Epidermal melanocyte (primary cell): Measurements from ENCODE around the gene AIFM1.
A peak's percentile ranks its signal among the peaks of the same experiment; 100 is the strongest.

Source experiments
- DNase-seq: peaks from one replicate; pipeline ENCODE4 v3.0.0; 2011; ENCODE audit warnings: low spot score; ENCODE audit not compliant: insufficient read length

The AIFM1 gene

DNA sequence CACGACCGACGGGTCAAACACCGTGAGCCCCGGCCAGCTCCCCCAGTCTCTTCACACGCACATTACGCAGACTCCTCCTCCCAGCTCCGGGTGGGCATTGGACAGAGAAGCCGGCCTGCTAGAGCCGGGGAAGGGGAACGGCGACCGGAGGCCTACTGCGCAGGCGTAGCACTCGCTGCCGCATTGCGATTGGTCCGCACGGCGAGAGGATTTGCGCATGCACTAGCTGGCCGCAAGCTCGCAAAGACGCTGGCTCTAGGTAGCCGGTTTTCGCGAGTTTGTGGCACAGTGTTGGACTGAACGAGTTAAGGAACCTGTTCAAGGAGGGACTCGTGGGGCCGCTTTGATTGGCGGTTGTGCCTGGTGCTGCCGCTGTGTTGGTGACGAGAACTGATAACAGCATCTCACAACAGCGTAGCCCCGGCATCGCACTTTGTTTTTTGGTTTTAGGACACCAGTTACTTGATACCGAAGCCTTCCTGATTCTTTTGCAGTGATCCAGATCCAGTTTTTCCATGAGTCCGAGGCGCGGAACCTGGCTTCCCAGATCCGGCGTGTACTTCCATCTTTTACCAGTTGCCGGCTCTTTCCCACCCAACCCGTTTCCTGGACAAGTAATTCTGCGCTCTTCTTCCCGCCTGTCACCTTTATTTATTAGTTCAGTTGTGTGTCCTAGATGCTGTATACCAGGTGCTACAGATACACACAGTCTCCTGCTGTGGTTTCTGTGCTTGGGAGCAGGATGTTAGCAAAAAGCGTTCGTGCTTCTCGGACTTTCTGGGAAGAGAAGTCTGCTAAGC, at the start of gene AIFM1:
TSS of gene AIFM1 (minus strand) at position 139 of the 800 bp plus-strand sequence. CDS start 185 bp downstream, outside the sequence.
- peak; percentile 37 for DNase-seq

DNA sequence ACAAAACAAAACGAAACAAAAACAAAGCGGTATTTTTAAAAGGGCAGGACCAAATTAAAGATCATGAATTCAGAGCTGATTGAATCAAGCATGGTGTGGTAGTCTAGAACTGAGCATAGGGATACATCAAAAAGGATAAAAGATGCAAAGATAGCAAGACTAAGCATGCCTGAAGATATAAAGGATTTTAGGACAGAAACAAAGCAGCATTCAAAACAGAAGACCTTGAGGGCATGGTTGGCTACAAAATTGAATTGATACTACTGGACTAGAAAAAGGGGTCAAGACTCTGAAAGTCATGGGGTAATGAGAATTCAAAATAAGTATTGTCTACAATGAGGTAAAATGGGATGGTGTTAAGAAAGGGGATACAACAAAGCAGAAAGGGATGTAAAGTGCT, 47.7 kb upstream of the AIFM1 start:
- peak; percentile 33 for DNase-seq

DNA sequence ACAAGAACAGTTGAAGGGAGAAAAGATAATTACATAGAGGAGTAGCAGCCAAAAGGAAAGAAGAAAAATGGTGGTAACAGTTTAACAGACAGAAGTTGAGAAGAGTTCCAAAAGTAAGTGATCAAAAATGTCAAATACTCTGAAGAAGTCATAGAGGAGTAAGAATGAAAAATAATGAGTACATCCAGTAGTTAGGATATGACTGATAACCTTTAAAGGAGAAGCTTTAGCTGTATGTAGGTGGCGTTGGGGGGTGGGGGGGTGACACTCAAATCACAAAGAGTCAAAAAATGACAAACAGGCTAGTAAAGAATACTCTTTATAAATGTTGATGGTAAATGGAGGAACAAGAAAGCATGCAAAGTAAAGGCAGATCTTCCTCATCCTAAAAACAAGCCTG, 46.7 kb upstream of the AIFM1 start:
- DNase-seq = no peak

DNA sequence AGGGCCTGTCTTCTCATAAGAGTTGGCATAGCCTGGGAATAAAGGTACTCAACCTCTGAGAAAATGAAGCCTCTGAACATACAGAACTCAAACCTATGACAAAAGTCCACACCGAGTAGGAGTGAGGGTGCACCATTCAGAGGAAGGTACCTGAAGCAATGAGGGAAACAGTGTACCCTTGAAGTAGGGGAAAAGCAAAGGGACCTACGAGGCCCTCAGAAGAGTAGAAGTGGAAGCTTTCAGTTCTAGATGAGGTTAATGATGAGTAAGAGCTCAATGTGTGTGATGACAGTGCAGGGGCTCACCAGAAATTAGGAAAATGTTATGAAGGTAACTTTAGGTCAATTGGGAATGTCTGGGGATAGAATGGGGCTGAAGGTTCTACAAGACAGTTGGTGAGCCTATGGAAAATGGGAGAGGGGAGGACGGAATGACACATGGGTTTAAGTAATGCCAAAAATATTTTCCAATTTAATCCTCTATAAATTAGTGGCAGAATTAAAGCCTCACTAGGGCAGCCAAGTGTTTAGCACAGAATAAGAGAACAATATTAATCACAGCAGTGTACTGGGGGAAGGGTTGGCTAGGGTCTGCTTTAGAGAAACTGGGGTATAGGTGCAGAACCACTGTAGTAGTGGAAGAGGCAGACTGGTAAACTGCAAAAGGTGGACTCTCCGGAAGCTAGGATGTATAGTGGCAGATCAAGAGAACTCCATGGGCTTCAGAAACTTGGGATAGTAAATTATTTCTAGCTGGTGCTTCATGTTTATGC, 46.0 kb upstream of the AIFM1 start:
- DNase-seq = no peak

DNA sequence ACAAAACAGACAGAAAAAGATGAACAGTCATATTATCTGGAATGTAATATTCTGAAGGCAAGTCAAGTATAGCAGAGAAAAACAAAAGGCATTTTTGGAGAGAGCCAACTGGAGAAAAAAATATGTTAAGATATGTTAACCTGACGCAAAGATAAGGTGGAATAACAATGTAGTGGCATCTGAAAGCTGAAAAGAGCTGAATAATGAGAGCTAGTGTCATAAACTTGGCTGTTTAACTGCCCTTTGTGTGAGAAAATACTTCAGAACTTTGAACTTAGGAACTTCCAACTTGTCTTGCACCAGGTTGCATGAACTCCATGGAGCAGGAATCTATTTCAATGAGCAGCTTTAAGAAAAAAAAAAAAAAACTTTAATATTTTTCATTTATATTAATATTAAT, 39.0 kb upstream of the AIFM1 start:
- no peak for DNase-seq

DNA sequence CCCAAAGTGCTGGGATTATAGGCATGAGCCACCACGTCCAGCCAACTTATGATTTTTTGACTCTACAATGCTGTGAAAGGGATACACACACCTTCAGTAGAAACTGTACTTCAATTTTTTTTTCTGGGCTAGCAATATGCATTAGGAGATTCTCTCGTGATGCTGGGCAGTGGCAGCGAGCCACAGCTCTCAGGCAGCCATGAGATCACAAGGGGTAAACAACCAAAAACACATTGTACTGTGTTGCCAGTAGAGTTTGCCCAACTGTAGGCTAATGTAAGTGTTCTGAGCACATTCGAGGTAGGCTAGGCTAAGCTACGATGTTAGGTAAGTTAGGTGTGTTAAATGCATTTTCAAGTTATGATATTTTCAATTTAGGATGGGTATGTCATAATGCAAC, 31.8 kb upstream of the AIFM1 start:
- no peak for DNase-seq

DNA sequence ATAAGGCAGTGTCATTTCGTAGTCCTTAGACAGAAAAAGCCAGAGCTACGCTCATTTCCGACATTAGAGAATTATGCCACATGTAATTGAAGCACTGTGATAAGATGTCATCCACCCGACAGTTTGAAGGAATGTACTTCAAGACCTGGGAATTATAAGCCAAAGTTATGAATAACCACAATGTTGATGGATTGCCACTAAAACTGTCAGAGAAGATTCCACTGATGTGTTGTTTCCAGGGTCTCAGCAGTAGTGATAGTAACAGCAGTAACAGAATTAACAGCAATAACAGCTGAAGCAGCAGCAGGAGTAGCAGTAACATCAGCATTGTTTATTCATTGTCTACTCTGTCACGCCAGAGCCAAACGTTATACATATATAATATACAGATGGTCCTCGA, 30.8 kb upstream of the AIFM1 start:
- no peak for DNase-seq

DNA sequence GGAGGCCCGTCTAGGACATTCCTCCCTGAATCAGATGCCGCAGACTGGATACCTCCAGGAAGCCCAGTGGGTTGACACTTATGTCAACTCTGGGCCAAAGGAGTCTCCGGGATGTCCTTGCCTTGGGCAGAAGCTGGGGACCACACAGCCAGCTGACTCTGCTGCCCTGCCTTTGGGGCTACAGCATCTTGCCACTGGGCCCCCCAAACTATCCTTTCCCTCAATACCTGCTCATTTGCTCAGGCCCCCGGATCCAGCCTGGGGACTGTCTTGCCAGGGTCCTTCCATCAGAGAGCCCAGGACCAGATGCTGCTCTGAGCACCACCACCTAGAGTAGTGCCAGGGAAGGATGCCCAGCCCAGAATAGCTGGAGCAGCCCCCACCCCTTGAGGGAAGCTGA, 25.2 kb upstream of the AIFM1 start:
- no peak for DNase-seq

DNA sequence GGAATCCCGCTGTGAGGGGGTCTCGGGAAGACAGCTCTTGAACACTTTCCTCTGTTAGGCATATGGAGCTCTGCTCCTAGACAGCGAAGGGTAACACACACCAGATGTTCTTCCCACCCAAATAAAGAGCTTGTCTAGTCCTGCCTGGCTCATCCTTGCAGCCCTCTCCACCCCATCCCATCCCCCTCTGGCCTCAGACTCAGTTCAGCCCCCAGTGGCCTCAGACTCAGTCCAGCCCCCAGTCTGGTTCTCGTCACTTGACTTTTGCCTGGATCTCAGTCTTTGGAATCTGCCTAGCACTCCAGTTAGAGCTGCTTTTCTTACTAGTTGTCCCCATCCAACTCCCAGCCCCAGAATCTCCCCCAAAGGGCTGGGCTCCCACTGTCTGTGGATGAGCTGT, 21.0 kb upstream of the AIFM1 start:
- no peak for DNase-seq

DNA sequence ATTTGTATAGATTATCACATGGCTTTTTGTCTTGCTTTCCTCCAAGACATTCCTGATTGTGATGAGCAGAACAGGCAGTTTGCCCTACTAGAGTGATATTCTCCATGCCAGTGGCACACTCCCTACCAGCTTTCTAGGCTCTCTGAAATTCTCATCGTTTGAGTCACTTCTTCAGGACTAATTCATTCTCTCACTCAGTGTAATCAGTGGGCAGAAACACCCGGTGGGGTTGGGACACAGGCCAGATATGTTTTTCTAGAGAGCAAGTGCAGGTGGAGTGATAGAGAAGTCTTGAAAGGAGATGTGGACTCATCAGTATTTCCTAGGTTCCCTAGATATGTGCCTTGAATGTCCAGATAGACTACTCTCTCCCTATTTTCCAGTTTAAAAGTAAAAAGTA, 19.2 kb upstream of the AIFM1 start:
- DNase-seq = no peak

DNA sequence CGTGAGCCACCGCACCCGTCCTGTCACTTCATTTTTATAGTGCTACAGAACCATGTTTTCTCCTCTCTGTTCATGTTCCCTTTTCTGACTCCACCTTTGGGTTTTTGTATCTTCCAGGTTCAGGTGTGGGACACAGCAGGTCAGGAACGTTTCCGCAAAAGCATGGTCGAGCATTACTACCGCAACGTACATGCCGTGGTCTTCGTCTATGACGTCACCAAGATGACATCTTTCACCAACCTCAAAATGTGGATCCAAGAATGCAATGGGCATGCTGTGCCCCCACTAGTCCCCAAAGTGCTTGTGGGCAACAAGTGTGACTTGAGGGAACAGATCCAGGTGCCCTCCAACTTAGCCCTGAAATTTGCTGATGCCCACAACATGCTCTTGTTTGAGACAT, 18.5 kb upstream of the AIFM1 start:
- DNase-seq = no peak

DNA sequence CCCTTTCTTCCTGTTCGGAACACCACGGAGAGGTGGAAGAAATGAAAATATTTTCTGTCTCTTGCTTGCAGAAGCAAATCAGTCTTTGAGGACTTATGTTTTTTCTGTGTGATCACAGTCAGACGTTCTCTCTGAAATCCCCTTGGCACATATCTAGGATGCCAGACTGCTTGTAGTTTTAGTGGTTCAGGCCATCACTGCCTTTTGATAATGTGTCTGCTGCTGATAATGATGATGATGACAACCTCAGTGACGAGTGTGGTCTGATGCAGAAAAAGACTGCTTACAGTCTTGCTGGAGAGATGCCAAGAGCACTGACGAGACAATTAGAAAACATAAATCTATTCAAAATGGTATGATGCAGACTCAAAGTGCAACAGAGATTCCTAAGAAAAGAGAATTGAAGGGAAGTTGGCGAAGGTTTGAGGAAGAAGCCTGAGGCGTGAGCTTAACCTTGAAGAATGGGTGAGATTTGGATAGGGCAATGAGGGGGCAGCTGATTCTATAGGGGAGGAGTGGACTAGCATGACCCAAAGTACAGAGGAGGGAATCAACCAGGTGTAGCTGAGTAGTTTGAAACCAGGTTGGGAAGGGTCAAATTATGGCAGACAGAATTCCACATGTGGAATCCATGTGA, 14.1 kb upstream of the AIFM1 start:
- no peak for DNase-seq

DNA sequence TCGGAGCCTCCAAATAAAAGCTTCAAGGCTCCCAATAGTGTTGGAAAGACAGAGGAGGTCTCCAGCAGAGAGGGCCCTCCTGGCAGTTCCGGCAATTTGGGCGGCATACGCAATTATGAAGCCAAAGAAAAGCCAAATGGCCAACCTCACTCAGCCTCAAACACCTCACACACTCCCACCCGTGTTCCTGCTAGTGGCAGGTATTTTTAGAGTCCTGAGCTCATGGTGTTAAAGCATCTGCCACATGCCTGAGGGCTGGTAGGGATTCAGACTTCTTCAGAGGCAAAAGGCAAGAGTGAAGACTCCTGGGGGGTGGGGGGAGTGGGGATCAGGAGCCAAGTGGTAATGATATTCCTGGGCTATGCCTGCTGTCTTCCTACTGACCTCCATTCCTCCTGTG, 13.5 kb upstream of the AIFM1 start:
- DNase-seq = no peak

DNA sequence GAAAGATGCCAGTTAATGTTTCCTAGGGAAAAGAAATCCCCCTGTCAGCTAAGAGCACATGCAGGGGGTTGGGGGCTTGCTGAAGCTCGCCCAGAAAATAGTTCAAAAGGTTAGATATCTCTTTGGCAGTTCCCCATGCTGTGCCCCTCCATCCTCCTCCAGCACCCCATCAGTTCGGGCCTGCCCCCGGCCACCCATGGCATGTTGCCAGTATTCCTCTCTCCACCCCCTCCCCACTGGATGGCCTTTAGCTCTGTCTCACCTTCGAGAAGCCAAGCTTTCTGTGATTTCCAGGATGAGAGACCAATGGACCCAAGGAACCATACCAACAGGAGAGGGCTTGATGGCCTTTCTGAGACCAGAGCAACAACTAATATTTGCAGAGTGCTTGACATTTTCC, 11.3 kb upstream of the AIFM1 start:
- no peak for DNase-seq

DNA sequence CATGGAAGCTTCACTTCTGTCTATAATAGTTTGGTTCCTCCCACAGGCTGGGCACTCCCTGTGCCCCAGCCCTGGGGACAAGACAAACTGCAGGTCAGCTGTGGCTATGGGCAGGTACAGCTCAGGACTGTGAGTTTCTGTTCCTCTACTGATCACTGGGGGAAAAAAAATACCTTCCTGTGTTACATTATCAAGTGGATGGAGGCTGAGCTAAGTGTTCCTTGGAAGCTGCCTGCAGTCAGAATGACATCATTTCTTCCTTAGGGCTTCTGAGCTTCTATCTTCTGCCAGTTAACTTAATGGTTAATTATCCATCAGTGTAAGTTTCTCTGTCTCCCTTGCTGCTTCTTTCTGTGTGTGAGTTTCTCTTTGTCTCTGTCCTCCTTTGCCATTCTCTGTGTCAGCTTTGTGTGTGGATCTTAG, 10.7 kb upstream of the AIFM1 start:
- no peak for DNase-seq

DNA sequence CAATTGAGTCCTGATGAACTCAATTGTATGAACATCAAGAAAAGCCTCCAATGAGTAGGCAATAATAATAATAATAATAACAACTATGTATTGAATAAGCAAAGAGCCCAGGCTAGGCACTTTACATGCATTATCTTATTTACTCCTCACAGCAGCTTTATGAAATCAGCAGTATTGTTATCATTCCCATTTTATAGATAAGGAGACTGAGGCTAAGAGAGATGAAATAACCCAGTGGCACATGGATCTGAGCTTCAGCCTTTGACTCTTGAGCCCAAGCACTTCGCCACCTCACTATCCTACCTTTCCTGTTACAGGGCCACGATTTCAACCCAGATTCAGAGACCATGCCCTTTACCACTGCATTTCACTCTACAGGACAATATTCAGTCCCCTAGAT, 9.3 kb upstream of the AIFM1 start:
- DNase-seq = no peak

DNA sequence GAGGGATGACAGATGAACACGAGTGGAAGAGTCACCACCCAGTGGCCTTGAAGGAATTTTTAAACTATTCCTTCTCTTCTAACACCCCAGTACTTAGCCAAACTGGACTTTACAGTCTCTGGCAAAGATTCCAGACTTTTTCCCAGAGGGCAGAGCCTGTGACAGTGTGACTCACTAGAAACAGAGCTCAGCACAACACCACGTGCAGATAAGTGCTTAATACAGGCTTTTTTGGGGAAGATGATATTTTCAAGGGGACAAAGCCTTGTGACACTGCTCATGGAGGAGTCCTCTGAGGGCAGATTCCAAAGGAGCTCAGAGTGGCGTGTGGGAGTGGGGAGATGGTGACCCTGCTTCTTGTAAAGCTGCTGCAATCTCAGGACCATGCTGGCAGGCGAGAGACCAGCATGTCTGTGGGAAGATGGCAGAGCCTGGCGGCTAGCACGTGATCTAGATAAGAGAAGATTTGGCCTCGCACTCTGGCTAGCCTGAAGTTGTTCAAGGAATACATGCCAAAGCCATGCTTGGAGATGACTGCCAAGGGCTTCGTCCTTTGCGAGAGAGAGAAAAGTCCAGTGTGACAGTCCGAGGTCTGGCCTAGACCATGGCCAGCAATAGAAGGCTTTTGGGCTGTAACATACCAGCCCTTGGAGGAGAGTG, 8.5 kb upstream of the AIFM1 start:
- peak; percentile 28 for DNase-seq

DNA sequence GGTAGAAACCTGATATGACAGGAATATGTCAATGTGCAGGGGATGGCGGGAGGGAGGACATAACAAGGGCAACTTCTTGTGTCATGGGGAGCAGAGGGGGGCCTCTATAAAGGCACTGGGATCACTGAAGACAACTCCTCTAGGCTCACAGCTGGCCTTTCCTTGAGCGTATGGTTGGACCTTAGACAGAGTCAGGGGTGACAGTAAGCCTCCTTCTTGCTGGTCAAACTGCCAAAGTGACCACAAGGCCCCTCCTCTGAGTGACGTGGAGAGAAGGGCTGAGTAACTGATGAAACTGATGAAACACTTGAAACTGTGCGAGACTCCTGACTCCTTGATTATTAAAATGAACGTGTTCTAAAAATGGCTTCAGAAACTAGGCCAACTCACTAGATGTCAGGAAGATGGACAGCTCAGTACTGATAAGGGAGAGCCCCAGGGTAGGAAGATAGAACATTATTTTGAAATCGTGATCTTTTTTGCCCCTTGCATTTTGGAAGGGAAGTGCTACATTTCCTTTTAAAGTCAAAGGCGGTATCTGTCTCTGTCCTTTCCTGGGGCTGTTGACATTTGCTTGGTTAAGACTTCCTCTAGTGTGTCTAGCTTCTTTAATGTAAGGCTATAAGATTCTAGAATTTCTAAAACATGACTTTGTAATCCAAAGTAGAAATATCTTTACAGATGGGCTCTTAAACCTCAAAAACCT, 7.7 kb upstream of the AIFM1 start:
- no peak for DNase-seq

DNA sequence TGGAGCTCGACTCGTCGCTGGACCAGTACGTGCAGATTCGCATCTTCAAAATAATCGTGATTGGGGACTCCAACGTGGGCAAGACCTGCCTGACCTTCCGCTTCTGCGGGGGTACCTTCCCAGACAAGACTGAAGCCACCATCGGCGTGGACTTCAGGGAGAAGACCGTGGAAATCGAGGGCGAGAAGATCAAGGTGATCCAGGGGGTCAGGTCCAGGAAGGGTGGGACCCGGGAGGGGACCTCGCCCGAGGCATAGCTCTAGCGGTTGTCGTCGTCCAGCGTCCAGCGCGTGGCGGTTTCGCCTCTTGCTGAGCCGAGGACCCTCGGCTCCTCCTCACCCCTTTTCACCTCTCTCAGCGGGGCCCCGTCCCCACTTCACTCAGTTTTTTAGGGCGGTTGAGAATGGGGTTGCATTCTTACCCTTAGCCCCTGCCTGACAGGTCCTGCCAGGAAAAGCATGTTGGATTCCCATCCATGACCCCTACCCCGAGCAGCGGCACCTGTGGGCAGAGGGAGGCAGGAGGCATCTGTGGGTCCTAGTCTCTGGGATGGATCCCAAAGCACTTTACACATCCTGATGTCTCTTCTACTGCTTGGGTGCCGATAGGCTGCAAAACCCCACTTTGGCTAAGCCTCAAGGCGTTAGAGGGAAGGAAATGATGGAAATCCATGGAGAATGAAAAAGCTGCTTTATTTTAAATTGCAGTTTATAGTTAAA, 6.6 kb upstream of the AIFM1 start:
- DNase-seq = no peak

DNA sequence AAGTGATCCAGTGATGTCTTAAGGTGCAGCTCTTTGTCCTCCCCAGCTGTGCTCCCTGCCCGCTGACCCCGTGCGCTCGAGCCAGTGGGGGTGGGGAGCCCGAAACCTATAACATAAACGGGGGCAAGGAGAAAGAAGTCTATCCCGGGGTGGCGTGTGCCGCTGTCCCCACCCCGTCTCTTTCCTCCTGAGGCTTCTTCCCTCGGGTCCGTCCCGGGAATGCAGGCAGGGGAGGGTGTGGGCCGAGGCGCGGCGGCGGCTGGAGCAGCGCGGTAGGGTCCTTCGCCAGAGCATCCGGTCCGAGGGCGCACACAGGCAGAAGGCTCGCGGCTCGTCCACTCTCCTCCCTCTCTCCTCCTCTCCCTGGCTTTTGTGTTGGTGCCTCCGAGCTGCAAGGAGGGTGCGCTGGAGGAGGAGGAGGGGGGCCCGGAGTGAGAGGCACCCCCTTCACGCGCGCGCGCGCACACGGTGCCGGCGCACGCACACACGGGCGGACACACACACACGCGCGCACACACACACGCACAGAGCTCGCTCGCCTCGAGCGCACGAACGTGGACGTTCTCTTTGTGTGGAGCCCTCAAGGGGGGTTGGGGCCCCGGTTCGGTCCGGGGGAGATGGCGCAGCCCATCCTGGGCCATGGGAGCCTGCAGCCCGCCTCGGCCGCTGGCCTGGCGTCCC, 5.9 kb upstream of the AIFM1 start, which contains the start of gene RAB33A:
TSS of gene RAB33A (plus strand) at position 517 of the 681 bp plus-strand sequence. CDS start at position 618, 101 bp downstream.
- no peak for DNase-seq
